GM12878 (cell line): ENCODE data around the gene SLC38A4. TPM values are rescaled to one million over a fixed set of nuclear protein-coding genes. Genes with fewer than 3 reads are reported as not detected.

ENCODE experiments used
- ATAC-seq: fragments of 200-7000 bp; cut with Tn5 transposase; 3 replicates; pipeline ENCODE4 v1.9.1; 2020; ENCODE audit warnings: mild to moderate bottlenecking, moderate library complexity
- BruUV-seq: library from RNA; stranded (reverse); fragments of 400-500 nt; replicated peaks from 2 replicates; lab custom pipeline; 2021; lab: Mats Ljungman, UMichigan
- CTCF ChIA-PET: fragments of 300-600 bp; sonication (Branson Sonifier 250); formaldehyde crosslinking; extraction: SDS; loops from one replicate; lab custom pipeline; 2021; ENCODE audit warnings: inconsistent platforms; lab: Yijun Ruan, JAX
- POLR2A ChIA-PET: fragments of 350-600 bp; formaldehyde crosslinking; extraction: SDS; loops from one replicate; lab custom pipeline; 2021; ENCODE audit warnings: inconsistent platforms; lab: Charles Lee
- RAD21 ChIA-PET: fragments of 300-600 bp; sonication (Branson Sonifier 250); formaldehyde crosslinking; loops from one replicate; lab custom pipeline; 2023; ENCODE audit warnings: antibody characterized with exemption; ENCODE audit not compliant: unreplicated experiment; lab: Charles Lee
- SMC1A ChIA-PET: fragments of 300-600 bp; sonication (Branson Sonifier 250); formaldehyde crosslinking; loops from one replicate; lab custom pipeline; 2023; ENCODE audit not compliant: unreplicated experiment, uncharacterized antibody; lab: Charles Lee
- DNase-seq: peaks from one replicate; pipeline ENCODE4 v3.0.0-alpha.2; 2011; ENCODE audit warnings: low read depth, low spot score
- FAIRE-seq: peaks from 3 replicates; lab custom pipeline; 2011; peaks lifted over from hg19 to GRCh38; lab: Jason Lieb, UNC
- H2AFZ ChIP-seq: 2 replicates; pipeline ENCODE4 v1.6.0; 2011; ENCODE audit warnings: low read depth, low read length, control low read depth; ENCODE audit not compliant: control insufficient read depth
- H3K27ac ChIP-seq: 2 replicates; pipeline ENCODE4 v1.5.1; 2011; ENCODE audit warnings: control low read depth; ENCODE audit not compliant: control insufficient read depth, insufficient read depth
- H3K27me3 ChIP-seq, 2 experiments: replicated peaks in 1 of 2; 2 replicates each; pipeline versions ENCODE4 v1.6.0 to v1.6.1; 2011; ENCODE audit warnings: low read length in 1 of 2; ENCODE audit not compliant: control insufficient read depth in 2 of 2, insufficient read depth in 2 of 2
- H3K36me3 ChIP-seq, 2 experiments: 2 replicates each; pipeline ENCODE4 v1.5.1; 2011; ENCODE audit warnings: low read length in 1 of 2; ENCODE audit not compliant: control insufficient read depth in 2 of 2, insufficient read depth in 2 of 2
- H3K4me1 ChIP-seq: 2 replicates; pipeline ENCODE4 v1.6.1; 2011; ENCODE audit warnings: mild to moderate bottlenecking, low read length, moderate library complexity, mixed read lengths; ENCODE audit not compliant: control insufficient read depth, insufficient read depth
- H3K4me2 ChIP-seq: 2 replicates; pipeline ENCODE4 v1.6.0; 2011; ENCODE audit warnings: control low read depth; ENCODE audit not compliant: control insufficient read depth, insufficient read depth
- H3K4me3 ChIP-seq: fragments of 200-600 bp; sonication (generic); 2 replicates; pipeline ENCODE4 v1.5.1; 2016
- H3K79me2 ChIP-seq: 2 replicates; pipeline ENCODE4 v1.6.0; 2011; ENCODE audit warnings: low read length; ENCODE audit not compliant: control insufficient read depth, insufficient read depth
- H3K9ac ChIP-seq: 2 replicates; pipeline ENCODE4 v1.8.0; 2011; ENCODE audit warnings: low read length, control low read depth, mixed read lengths; ENCODE audit not compliant: control insufficient read depth, insufficient read depth
- H3K9me3 ChIP-seq: replicated peaks from 3 replicates; pipeline ENCODE4 v1.5.1; 2011; ENCODE audit warnings: mild to moderate bottlenecking, low read length; ENCODE audit not compliant: control insufficient read depth, insufficient read depth
- H4K20me1 ChIP-seq: 2 replicates; pipeline ENCODE4 v1.6.0; 2011; ENCODE audit not compliant: control insufficient read depth, insufficient read depth
- CBFB ChIP-seq: IDR thresholded peaks from 2 replicates; pipeline ENCODE4 v1.6.1; 2016; ENCODE audit warnings: antibody characterized with exemption, low read depth
- GATAD2B ChIP-seq: fragments of 450-650 bp; conservative IDR thresholded peaks from 2 replicates; pipeline ENCODE4 v1.6.1; 2017; ENCODE audit warnings: low read depth, mild to moderate bottlenecking, moderate library complexity
- MEF2A ChIP-seq: IDR thresholded peaks from 2 replicates; pipeline ENCODE4 v1.6.1; 2011; ENCODE audit warnings: low read depth, mild to moderate bottlenecking, low read length, moderate library complexity; ENCODE audit not compliant: insufficient read depth
- MTA2 ChIP-seq: fragments of 450-650 bp; IDR thresholded peaks from 2 replicates; pipeline ENCODE4 v1.6.1; 2016; ENCODE audit warnings: low read depth, mild to moderate bottlenecking, moderate library complexity
- SIN3A ChIP-seq: IDR thresholded peaks from 2 replicates; pipeline ENCODE4 v1.6.1; 2012; ENCODE audit warnings: low read depth, low read length, improper control_type of control experiment
- SMARCA5 ChIP-seq: fragments of 450-650 bp; IDR thresholded peaks from 2 replicates; pipeline ENCODE4 v1.6.1; 2017; ENCODE audit warnings: mild to moderate bottlenecking
- WGBS: methylation state at CpG from one replicate; pipeline ENCODE4 v1.1.6; 2016; ENCODE audit warnings: low lambda C conversion rate; ENCODE audit not compliant: insufficient replicate concordance, insufficient coverage; ENCODE audit errors: missing lambda C conversion rate; 5-methylcytosine and 5-hydroxymethylcytosine counted together
- in situ Hi-C: fragments of 300-500 bp; cut with MboI; formaldehyde crosslinking; loops from 9 replicates; pipeline ENCODE4 v1.14.3; 2018; ENCODE audit warnings: mixed read lengths
- intact Hi-C: fragments of 100-400 bp; cut with micrococcal nuclease; formaldehyde crosslinking; loops from one replicate; pipeline ENCODE4 v1.14.2; 2022; ENCODE audit not compliant: unreplicated experiment
- polyA plus RNA-seq, 11 experiments: library from polyadenylated mRNA; depleted of rRNA in 4 of 11; unstranded in 6 of 11; stranded (reverse) in 5 of 11; fragments of >200 nt; fragmentation: Nextera tagmentation in 4 of 11; fragmentation: Illumina TruSeq in 1 of 11; extraction: Ambion mirVana in 4 of 11; extraction: Trizol in 1 of 11; gene quantifications; 1 replicate in 1 of 11; 2 replicates in 10 of 11; pipeline versions ENCODE4 v1.2.1 to v1.2.3, GENCODE V29; 2011 to 2016; ENCODE audit warnings: inconsistent platforms in 2 of 11, missing spikeins in 2 of 11, low read depth in 1 of 11
- total RNA-seq, 4 experiments: library from RNA; depleted of rRNA in 3 of 4; stranded (reverse); fragments of >200 nt in 3 of 4; fragmentation: Illumina TruSeq in 1 of 4; extraction: Trizol in 1 of 4; gene quantifications; 2 replicates each; pipeline versions ENCODE4 v1.2.1 to v1.2.3, GENCODE V29; 2013 to 2021
- TF ChIP-seq, protein P1 (sequence below): fragments of 150-350 bp; IDR thresholded peaks from 2 replicates; pipeline ENCODE4 v1.6.1; 2016; ENCODE audit warnings: low read depth, low read length
- TF ChIP-seq, protein P2 (sequence below): fragments of 450-650 bp; conservative IDR thresholded peaks from 2 replicates; pipeline ENCODE4 v1.6.1; 2017; ENCODE audit warnings: mild to moderate bottlenecking, moderate library complexity
- TF ChIP-seq, protein P3 (sequence below): IDR thresholded peaks from 2 replicates; pipeline ENCODE4 v1.6.1; 2011; ENCODE audit warnings: low read depth, low read length, improper control_type of control experiment, borderline replicate concordance

The SLC38A4 gene
- total and polyA plus RNA-seq, 10 of the 15 experiments (the other 5 are each of a cell fraction or from before 2014, with no cell fraction given): 0.04 to 0.52 (median 0.13) TPM; not detected in 2

DNA sequence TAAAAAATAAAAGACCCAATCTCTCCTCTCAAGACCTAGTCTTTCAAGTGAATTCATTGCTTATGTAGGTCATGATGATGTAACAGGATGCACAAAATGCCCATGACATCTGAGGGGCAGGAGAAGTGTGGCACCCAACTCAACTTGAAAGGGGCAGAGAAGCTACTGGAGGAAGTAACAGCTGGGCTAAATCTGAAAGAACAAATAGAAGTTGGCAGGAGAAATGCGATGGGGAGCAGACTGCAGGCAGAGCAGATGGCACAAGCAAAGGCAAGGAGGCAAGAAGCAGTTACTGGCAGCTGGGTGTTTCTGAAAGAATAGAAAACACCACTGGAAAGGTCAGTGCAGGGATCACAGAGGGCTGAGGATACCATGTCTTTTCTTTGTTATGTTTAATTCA is 14.6 kb downstream of the SLC38A4 start:
- H3K4me3 ChIP-seq: no peak overlapping the region
- ChIA-PET RAD21 (no interaction called here), CTCF (interaction anchor here (1.6 kb wide), 1 partner anchor 16 kb away, joined by 4 read pairs; no protein-coding TSS in a partner anchor)
- no peaks in the 10 kb centered on the region for H3K9me3 ChIP-seq
- H2AFZ ChIP-seq: no peak overlapping the region
- no peaks in the 10 kb centered on the region; a peak in 1 of 4 replicates for H3K27me3 ChIP-seq
- no peak overlapping the region for H3K4me2 ChIP-seq
- intact Hi-C loops (no loop called here), in situ Hi-C loops (no loop called here)
- FAIRE-seq: no peak
- BruUV-seq: no TSS peak
- WGBS: 0% methylated on average over 1 of the region's 1 CpG
- no peak for DNase-seq
- no peak for TF ChIP-seq MEF2A
- no peak for TF ChIP-seq SIN3A
- TF ChIP-seq GATAD2B: no peak
- TF ChIP-seq, all 136 proteins: peak for 0
- no peak overlapping the region for H3K9ac ChIP-seq
- POLR2A ChIA-PET: no interaction called here
- ATAC-seq: no peak
- SMC1A ChIA-PET: no interaction called here
- H3K36me3 ChIP-seq: no peaks in the 10 kb centered on the region
- no peak overlapping the region for H3K27ac ChIP-seq
- H4K20me1 ChIP-seq: no peaks in the 10 kb centered on the region
- no peaks in the 10 kb centered on the region for H3K79me2 ChIP-seq
- no peaks in the 10 kb centered on the region for H3K4me1 ChIP-seq

DNA sequence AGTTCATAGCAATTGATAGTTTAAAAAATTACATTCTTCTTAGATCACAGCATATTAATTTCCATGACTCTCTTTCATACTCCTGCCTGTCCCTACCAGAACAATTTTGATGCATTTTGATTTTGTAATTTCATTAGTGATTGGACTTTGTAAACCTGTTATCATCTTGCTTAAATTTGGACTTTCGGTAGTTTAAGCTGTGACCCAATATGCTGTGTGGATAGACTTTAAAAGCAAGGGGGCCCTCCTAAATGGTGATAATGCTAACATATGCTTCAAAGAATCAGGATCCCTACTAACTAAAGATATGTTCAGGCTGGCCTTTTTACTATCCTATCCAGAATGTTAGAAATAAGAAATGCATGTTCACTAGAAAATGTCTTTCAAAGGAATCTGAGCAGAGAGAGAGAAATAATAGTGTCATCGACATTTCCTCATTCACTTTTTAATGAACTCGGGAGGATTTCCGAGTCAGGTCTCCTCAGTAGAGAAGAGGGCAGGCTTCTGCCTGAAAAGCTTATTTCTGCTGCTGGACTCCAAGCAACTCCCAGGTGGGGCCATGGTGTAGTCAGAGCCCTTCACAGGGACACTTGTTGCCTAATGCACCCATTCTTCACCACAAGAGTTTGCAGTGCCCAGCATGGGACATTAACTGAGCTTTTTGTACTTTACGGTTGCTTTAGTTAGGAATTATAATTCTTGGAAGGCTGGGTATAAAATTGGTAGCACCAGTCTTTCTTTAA is 16.7 kb downstream of the SLC38A4 start:
- H3K27ac ChIP-seq: no peak overlapping the region
- H4K20me1 ChIP-seq: no peaks in the 10 kb centered on the region
- intact Hi-C loops (no loop called here), in situ Hi-C loops (no loop called here)
- no peak overlapping the region for H3K4me2 ChIP-seq
- H3K36me3 ChIP-seq: no peaks in the 10 kb centered on the region
- ChIA-PET SMC1A (no interaction called here), CTCF (no interaction called here), POLR2A (no interaction called here), RAD21 (no interaction called here)
- no peak overlapping the region for H2AFZ ChIP-seq
- WGBS: 63% methylated on average over 5 of the region's 5 CpGs
- H3K79me2 ChIP-seq: no peaks in the 10 kb centered on the region
- no peak overlapping the region for H3K4me3 ChIP-seq
- no peaks in the 10 kb centered on the region for H3K9me3 ChIP-seq
- FAIRE-seq (no peak), DNase-seq (no peak), ATAC-seq (no peak)
- H3K9ac ChIP-seq: no peak overlapping the region
- H3K27me3 ChIP-seq: no peaks in the 10 kb centered on the region; a peak in 2 of 4 replicates
- no peaks in the 10 kb centered on the region for H3K4me1 ChIP-seq
- no TSS peak for BruUV-seq
- no peak for TF ChIP-seq CBFB
- TF ChIP-seq, protein P1, sequence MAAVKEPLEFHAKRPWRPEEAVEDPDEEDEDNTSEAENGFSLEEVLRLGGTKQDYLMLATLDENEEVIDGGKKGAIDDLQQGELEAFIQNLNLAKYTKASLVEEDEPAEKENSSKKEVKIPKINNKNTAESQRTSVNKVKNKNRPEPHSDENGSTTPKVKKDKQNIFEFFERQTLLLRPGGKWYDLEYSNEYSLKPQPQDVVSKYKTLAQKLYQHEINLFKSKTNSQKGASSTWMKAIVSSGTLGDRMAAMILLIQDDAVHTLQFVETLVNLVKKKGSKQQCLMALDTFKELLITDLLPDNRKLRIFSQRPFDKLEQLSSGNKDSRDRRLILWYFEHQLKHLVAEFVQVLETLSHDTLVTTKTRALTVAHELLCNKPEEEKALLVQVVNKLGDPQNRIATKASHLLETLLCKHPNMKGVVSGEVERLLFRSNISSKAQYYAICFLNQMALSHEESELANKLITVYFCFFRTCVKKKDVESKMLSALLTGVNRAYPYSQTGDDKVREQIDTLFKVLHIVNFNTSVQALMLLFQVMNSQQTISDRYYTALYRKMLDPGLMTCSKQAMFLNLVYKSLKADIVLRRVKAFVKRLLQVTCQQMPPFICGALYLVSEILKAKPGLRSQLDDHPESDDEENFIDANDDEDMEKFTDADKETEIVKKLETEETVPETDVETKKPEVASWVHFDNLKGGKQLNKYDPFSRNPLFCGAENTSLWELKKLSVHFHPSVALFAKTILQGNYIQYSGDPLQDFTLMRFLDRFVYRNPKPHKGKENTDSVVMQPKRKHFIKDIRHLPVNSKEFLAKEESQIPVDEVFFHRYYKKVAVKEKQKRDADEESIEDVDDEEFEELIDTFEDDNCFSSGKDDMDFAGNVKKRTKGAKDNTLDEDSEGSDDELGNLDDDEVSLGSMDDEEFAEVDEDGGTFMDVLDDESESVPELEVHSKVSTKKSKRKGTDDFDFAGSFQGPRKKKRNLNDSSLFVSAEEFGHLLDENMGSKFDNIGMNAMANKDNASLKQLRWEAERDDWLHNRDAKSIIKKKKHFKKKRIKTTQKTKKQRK: no peak
- no peak for TF ChIP-seq GATAD2B
- TF ChIP-seq, protein P2, sequence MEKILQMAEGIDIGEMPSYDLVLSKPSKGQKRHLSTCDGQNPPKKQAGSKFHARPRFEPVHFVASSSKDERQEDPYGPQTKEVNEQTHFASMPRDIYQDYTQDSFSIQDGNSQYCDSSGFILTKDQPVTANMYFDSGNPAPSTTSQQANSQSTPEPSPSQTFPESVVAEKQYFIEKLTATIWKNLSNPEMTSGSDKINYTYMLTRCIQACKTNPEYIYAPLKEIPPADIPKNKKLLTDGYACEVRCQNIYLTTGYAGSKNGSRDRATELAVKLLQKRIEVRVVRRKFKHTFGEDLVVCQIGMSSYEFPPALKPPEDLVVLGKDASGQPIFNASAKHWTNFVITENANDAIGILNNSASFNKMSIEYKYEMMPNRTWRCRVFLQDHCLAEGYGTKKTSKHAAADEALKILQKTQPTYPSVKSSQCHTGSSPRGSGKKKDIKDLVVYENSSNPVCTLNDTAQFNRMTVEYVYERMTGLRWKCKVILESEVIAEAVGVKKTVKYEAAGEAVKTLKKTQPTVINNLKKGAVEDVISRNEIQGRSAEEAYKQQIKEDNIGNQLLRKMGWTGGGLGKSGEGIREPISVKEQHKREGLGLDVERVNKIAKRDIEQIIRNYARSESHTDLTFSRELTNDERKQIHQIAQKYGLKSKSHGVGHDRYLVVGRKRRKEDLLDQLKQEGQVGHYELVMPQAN: no peak
- no peak for TF ChIP-seq MTA2
- no peak for TF ChIP-seq SMARCA5
- TF ChIP-seq, protein P3, sequence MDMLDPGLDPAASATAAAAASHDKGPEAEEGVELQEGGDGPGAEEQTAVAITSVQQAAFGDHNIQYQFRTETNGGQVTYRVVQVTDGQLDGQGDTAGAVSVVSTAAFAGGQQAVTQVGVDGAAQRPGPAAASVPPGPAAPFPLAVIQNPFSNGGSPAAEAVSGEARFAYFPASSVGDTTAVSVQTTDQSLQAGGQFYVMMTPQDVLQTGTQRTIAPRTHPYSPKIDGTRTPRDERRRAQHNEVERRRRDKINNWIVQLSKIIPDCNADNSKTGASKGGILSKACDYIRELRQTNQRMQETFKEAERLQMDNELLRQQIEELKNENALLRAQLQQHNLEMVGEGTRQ: no peak
